ENCODE measurements around the gene C16orf96.

DNA sequence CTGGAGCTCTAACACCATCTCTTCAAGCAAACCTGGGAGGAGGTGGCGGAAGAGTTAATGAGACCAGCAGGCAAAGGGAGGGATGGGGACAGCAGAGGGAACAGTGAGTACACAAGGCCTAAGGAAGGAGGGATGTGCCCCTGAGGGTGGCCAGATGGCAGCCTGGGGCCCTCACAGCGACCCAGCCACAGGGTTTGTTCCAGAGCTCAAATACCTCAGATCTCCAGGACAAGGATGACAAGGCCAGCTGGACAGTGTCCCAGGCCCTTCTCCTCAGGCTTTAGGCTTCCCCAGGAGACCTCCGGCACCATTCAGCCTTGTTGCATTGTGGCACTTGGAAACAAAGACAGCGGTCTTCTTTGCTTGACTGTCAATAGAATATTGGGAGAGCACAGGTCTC lies 32.5 kb upstream of the C16orf96 start:
- TF ChIP-seq, protein P1, sequence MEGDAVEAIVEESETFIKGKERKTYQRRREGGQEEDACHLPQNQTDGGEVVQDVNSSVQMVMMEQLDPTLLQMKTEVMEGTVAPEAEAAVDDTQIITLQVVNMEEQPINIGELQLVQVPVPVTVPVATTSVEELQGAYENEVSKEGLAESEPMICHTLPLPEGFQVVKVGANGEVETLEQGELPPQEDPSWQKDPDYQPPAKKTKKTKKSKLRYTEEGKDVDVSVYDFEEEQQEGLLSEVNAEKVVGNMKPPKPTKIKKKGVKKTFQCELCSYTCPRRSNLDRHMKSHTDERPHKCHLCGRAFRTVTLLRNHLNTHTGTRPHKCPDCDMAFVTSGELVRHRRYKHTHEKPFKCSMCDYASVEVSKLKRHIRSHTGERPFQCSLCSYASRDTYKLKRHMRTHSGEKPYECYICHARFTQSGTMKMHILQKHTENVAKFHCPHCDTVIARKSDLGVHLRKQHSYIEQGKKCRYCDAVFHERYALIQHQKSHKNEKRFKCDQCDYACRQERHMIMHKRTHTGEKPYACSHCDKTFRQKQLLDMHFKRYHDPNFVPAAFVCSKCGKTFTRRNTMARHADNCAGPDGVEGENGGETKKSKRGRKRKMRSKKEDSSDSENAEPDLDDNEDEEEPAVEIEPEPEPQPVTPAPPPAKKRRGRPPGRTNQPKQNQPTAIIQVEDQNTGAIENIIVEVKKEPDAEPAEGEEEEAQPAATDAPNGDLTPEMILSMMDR (IDR thresholded peaks at IDR 0.05): no peak
- no peak for TF ChIP-seq POLR2A (IDR thresholded peaks at IDR 0.05)

Measured in body of pancreas (tissue), 4 donors.